Activated T-cell treated with anti-CD3 and anti-CD28 coated beads, Interleukin-2, amount 50 U/mL, for 24 hours (primary cell): ENCODE data around the gene GALNT6.
A peak's percentile ranks its signal among the peaks of the same experiment; 100 is the strongest.

Source experiments
- DNase-seq: peaks from one replicate; pipeline ENCODE4 v3.0.0-alpha.2; 2020
- H3K27ac Mint-ChIP-seq: 2 replicates; pipeline ENCODE4 v1.8.0; 2020; ENCODE audit warnings: mild to moderate bottlenecking, mixed read lengths
- H3K27me3 Mint-ChIP-seq: 2 replicates; pipeline ENCODE4 v1.8.0; 2020; ENCODE audit warnings: mixed read lengths
- H3K36me3 Mint-ChIP-seq: 2 replicates; pipeline ENCODE4 v1.8.0; 2020; ENCODE audit warnings: low read depth, mixed read lengths
- H3K4me1 Mint-ChIP-seq: 2 replicates; pipeline ENCODE4 v1.8.0; 2020; ENCODE audit warnings: low read depth, mixed read lengths
- H3K4me3 Mint-ChIP-seq: 2 replicates; pipeline ENCODE4 v1.8.0; 2020; ENCODE audit warnings: mild to moderate bottlenecking, moderate library complexity, mixed read lengths
- H3K9me3 Mint-ChIP-seq: 2 replicates; pipeline ENCODE4 v1.8.0; 2020; ENCODE audit warnings: mixed read lengths

GALNT6 gene

DNA sequence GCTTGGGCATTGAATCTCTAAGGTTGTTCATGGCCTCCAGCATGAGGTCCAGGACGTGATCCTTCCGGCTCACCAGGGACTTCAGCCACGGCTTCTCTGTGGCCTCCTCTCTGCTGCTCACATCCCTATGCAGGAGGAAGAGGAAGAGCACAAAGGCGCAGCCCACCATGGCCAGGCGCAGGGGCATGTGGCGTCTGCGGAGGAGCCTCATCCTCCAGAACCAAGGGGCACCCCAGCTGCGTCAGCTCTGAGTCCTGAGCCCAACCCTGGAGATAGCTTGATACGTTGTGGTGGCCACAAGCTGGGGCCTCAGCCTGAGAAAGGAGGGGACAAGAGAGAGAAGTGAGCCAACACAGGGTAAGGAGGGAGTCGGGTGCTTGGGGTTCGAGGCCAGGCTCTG lies 11.6 kb downstream of the GALNT6 start:
- no peak overlapping the region for H3K27ac Mint-ChIP-seq
- H3K36me3 Mint-ChIP-seq: peaks cover 85% of the 10 kb centered on the region
- H3K9me3 Mint-ChIP-seq: no peaks in the 10 kb centered on the region
- no peak for DNase-seq
- H3K4me1 Mint-ChIP-seq: peaks cover 31% of the 10 kb centered on the region
- no peak overlapping the region for H3K4me3 Mint-ChIP-seq
- H3K27me3 Mint-ChIP-seq: no peaks in the 10 kb centered on the region

GRCh38 chr12:51378749-51379148 lies 12.5 kb downstream of the GALNT6 start:
- DNase-seq: no peak
- Mint-ChIP-seq H3K4me3 (no peak overlapping the region), H3K36me3 (peaks cover 86% of the 10 kb centered on the region), H3K9me3 (no peaks in the 10 kb centered on the region), H3K27ac (no peak overlapping the region), H3K4me1 (peaks cover 26% of the 10 kb centered on the region), H3K27me3 (no peaks in the 10 kb centered on the region)

DNA sequence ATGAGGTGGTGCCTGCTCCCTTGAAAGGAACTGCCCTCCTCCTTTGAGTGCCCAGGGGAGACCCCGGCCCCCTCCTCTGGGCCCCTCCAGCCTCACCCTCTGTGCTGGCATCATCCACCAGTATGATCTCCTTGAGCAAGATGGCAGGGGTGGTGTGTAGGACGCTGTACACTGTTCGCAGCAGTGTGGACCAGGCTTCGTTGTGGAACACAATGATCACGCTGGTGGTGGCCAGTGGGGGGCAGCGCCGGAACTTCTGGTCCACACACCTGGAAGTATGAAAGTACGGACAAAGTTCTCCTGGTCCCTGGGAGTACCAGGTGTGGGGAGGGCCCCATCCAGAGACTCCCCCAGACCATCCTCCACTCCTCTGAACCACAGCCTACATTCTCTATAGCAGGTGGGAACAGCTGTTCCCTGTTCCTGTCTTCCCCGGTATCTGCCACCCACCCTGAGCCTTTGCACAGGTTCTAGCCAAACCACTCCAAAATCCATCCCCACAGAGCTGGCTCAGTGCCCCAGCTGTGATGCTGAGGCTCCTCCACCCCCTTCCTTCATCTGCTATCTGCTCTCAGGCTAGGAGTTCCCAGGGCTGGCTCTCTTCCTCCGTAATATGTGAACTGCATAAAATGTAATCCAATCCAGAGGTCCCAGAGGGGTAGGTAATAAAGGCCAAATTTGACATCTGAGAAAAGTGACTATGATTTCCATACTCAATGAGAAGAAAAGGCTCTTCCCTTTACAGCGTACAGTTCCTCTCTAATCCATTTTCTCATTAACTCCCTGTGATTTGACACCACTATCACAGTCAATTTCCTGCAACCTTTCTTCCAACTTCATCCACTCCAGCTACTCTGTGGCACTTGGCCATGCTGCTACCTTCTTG lies 13.9 kb downstream of the GALNT6 start:
- Mint-ChIP-seq H3K36me3 (peaks cover 85% of the 10 kb centered on the region), H3K4me1 (peaks cover 20% of the 10 kb centered on the region), H3K9me3 (no peaks in the 10 kb centered on the region), H3K27me3 (no peaks in the 10 kb centered on the region), H3K27ac (no peak overlapping the region), H3K4me3 (no peak overlapping the region)
- no peak for DNase-seq

DNA sequence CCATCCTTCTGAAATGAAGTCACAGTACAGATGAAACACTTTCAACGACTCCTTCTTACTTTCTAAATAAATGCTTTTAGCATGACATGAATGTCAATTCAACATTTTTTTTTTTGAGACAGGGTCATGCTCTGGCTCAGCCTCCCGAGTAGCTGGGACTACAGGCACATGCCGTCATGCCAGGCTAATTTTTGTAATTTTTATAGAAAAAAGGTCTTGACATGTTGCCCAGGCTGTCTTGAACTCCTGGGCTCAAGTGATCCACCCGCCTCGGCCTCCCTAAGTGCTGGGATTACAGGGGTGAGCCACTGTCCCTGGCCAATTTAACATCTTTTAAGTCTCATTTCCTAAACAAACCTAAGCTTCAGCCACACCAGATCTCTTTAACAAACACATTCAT lies 16.4 kb downstream of the GALNT6 start:
- no peak overlapping the region for H3K4me3 Mint-ChIP-seq
- H3K4me1 Mint-ChIP-seq: peaks cover 32% of the 10 kb centered on the region
- DNase-seq: no peak
- no peaks in the 10 kb centered on the region for H3K9me3 Mint-ChIP-seq
- peaks cover 78% of the 10 kb centered on the region for H3K36me3 Mint-ChIP-seq
- H3K27ac Mint-ChIP-seq: no peak overlapping the region
- H3K27me3 Mint-ChIP-seq: no peaks in the 10 kb centered on the region

DNA sequence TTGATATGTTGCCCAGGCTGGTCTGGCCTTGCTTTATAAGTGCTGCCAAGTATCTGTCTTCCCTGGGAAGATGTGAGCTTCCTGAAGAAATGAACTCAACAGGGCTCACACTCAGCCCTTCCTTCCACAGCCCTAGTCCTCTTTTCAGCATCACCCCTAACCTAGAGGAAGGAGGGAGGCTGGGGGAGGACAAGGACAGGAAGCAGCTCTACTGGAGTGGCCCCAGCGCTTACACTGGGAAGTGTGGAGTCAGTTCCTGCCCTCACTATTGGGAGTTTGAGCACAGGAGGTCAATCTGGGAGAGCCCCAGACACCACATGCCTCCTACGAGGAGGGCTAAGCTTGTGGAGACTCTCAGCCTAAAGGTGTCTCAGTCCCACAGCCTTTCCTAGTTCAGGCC lies 16.8 kb downstream of the GALNT6 start:
- H3K9me3 Mint-ChIP-seq: no peaks in the 10 kb centered on the region
- no peaks in the 10 kb centered on the region for H3K27me3 Mint-ChIP-seq
- peaks cover 73% of the 10 kb centered on the region for H3K36me3 Mint-ChIP-seq
- peaks cover 37% of the 10 kb centered on the region for H3K4me1 Mint-ChIP-seq
- no peak overlapping the region for H3K27ac Mint-ChIP-seq
- no peak overlapping the region for H3K4me3 Mint-ChIP-seq
- DNase-seq: no peak

DNA sequence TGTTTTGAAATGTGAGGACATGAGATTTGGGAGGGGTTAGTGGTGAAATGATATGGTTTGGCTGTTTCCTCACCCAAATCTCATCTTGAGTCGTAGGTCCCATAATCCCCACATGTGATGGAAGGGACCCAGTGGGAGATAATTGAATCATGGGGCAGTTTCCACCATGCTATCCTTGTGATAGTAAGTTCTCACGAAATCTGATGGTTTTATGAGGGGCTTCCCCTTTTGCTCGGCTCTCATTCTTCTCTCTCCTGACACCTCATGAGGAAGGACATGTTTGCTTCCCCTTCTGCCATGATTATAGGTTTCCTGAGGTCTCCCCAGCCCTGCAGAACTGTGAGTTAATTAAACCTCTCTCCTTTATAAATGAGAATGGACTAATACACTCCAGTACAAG lies 18.0 kb downstream of the GALNT6 start:
- no peak overlapping the region for H3K4me3 Mint-ChIP-seq
- peaks cover 66% of the 10 kb centered on the region for H3K36me3 Mint-ChIP-seq
- no peaks in the 10 kb centered on the region for H3K27me3 Mint-ChIP-seq
- DNase-seq: no peak
- peaks cover 43% of the 10 kb centered on the region for H3K4me1 Mint-ChIP-seq
- H3K27ac Mint-ChIP-seq: no peak overlapping the region
- no peaks in the 10 kb centered on the region for H3K9me3 Mint-ChIP-seq

GRCh38 chr12:51372021-51372420 lies 19.2 kb downstream of the GALNT6 start:
- Mint-ChIP-seq H3K4me1 (peaks cover 51% of the 10 kb centered on the region), H3K27ac (no peak overlapping the region), H3K4me3 (no peak overlapping the region), H3K27me3 (no peaks in the 10 kb centered on the region), H3K36me3 (peaks cover 58% of the 10 kb centered on the region), H3K9me3 (no peaks in the 10 kb centered on the region)
- no peak for DNase-seq

- DNase-seq: no peak
- Mint-ChIP-seq H3K4me1 (peaks cover 51% of the 10 kb centered on the region), H3K4me3 (no peak overlapping the region), H3K9me3 (no peaks in the 10 kb centered on the region), H3K27me3 (no peaks in the 10 kb centered on the region), H3K27ac (no peak overlapping the region), H3K36me3 (peaks cover 53% of the 10 kb centered on the region)
These were observed 19.8 kb downstream of the GALNT6 start for GRCh38 chr12:51371295-51371953.

DNA sequence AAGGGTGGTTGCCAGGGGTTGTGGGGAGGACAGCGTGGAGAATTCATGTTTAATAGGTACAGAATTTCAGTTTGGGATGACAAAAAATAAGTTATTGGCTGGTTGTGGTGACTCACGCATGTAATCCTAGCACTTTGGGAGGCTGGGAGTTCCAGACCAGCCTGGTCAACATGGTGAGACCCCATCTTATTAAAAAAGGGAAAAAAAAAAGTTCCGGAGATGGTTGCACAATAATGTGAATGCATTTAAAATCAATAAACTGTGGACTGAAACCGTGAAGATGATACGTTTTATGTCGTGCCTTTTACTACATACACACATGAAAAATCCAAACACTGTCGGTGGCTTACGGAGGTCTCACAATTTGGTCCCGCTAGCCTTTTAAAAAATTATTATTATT lies 20.5 kb downstream of the GALNT6 start:
- no peaks in the 10 kb centered on the region for H3K27me3 Mint-ChIP-seq
- peaks cover 53% of the 10 kb centered on the region for H3K36me3 Mint-ChIP-seq
- DNase-seq: no peak
- no peaks in the 10 kb centered on the region for H3K9me3 Mint-ChIP-seq
- H3K27ac Mint-ChIP-seq: no peak overlapping the region
- H3K4me1 Mint-ChIP-seq: peaks cover 53% of the 10 kb centered on the region
- no peak overlapping the region for H3K4me3 Mint-ChIP-seq

- H3K27me3 Mint-ChIP-seq: no peaks in the 10 kb centered on the region
- H3K9me3 Mint-ChIP-seq: no peaks in the 10 kb centered on the region
- H3K4me3 Mint-ChIP-seq: peak overlapping the region; percentile 67
- H3K4me1 Mint-ChIP-seq: peaks cover 53% of the 10 kb centered on the region
- H3K36me3 Mint-ChIP-seq: peaks cover 48% of the 10 kb centered on the region
- H3K27ac Mint-ChIP-seq: peak overlapping the region; percentile 91
- DNase-seq: no peak
These were observed 21.6 kb downstream of the GALNT6 start for GRCh38 chr12:51369581-51369980.

DNA sequence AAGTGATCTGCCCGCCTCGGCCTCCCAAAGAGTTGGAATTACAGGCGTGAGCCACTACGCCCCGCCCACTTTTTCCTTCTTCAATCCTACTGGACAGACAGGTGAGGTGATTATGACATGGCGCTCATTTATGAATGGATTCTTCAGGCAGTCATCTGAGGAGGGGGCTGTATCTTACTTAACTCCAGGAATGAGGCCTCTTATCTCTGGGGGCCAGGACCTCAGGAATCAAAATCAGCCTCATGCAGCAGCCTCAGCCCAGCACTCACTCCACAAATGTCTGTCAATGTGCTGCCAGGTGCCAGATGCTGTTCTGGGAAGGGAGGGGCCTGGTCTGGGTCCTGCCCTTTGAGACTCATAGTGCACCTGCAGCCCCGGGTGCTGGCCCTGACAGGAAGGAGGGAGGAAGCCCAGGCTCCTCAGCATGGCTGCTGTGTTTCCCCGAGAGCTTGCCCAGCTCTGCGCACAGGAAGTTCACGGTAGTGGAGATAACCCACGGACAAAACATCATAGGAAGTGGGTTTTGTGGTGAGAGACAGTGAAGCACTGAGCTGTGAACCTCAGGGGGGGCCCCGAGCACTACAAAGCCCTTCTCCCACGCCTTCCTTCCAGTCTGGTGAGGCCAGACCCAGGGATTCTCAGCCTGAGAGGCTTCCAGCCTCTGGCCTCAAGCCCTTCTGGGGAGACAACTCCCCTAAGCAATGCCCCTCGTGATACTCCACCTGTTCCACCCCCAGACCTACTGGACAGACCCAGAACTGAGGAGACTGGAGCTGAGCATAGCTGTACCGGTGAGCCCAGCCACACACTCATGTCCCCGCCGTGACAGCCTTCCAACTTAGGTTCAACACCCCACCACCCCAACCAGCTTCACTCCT lies 22.3 kb downstream of the GALNT6 start:
- H3K4me3 Mint-ChIP-seq: peak overlapping the region; percentile 67
- H3K36me3 Mint-ChIP-seq: peaks cover 43% of the 10 kb centered on the region
- H3K27me3 Mint-ChIP-seq: no peaks in the 10 kb centered on the region
- peak overlapping the region; percentile 91 for H3K27ac Mint-ChIP-seq
- peaks cover 53% of the 10 kb centered on the region for H3K4me1 Mint-ChIP-seq
- peak; percentile 84 for DNase-seq
- no peaks in the 10 kb centered on the region for H3K9me3 Mint-ChIP-seq

DNA sequence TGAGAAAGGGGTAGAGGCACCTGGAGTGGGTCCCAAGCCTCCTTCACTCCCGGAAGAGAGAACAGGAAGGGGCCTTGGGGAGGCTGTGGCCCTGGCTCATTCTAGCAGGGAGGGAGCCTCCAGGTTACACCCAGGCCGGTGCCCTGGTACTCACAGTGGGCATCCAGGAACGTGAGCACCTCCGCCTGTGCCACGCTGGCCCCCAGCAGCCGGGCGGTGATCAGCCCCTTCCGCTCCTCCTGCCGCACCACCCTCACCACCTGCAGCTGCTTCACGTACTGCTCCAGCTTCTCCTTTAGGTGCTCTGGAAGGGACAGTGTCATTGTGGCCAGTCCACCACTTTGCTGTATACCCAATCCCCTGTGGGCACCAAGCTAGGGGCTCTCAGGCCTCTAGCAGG lies 25.9 kb downstream of the GALNT6 start:
- no peaks in the 10 kb centered on the region for H3K9me3 Mint-ChIP-seq
- H3K36me3 Mint-ChIP-seq: peaks cover 34% of the 10 kb centered on the region
- DNase-seq: no peak
- no peak overlapping the region for H3K4me3 Mint-ChIP-seq
- no peaks in the 10 kb centered on the region for H3K27me3 Mint-ChIP-seq
- no peak overlapping the region for H3K27ac Mint-ChIP-seq
- H3K4me1 Mint-ChIP-seq: peaks cover 30% of the 10 kb centered on the region

- no peak for DNase-seq
- no peaks in the 10 kb centered on the region for H3K9me3 Mint-ChIP-seq
- H3K36me3 Mint-ChIP-seq: peaks cover 44% of the 10 kb centered on the region
- no peaks in the 10 kb centered on the region for H3K27me3 Mint-ChIP-seq
- no peak overlapping the region for H3K4me3 Mint-ChIP-seq
- no peak overlapping the region for H3K27ac Mint-ChIP-seq
- H3K4me1 Mint-ChIP-seq: peaks cover 17% of the 10 kb centered on the region
These were observed 27.2 kb downstream of the GALNT6 start for GRCh38 chr12:51364001-51364400.

DNA sequence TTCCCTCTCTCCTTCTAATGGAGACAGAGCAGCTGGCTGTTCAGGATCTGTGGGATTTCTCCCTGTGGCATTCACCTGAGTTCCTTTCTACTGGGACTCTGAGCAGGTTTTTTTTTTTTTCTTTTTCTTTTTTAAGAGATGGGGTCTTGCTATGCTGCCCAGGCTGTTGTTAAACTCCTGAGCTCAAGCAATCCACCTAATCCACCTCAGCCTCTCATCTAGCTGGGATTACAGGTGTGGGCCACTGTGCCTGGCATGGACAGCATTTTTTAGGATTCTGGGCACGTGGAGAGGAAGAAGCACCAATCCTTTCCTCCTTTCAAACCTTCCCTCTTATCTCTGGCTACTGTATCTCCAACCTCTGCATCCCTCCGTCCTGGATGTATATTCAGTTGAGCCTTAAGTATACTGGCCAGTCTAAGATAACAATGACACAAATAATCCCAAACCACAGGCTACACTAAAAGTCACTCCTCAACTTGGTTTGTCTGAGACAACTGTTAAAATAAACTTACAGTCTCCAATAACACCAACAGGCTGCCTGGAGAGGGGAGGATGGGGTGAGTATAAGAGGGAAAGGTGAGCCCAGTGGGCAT lies 28.4 kb downstream of the GALNT6 start:
- Mint-ChIP-seq H3K9me3 (no peaks in the 10 kb centered on the region), H3K4me3 (no peak overlapping the region), H3K4me1 (peaks cover 9% of the 10 kb centered on the region), H3K27me3 (no peaks in the 10 kb centered on the region), H3K27ac (no peak overlapping the region), H3K36me3 (peaks cover 48% of the 10 kb centered on the region)
- no peak for DNase-seq
